ENCODE data around the gene PRMT5.
"Not testable (repeated sequence)": the region's sequence is repeated elsewhere in the genome, so short reads cannot be mapped to it uniquely, and the experiment has no call there.

PRMT5 gene

GRCh38 chr14:22929104-22929960 lies at the start of gene PRMT5:
Gene PRMT5, minus strand, starts transcription at chr14:22929376. Its CDS starts 15 bp downstream, at chr14:22929361.
- peak; percentile 96 for DNase-seq

DNA sequence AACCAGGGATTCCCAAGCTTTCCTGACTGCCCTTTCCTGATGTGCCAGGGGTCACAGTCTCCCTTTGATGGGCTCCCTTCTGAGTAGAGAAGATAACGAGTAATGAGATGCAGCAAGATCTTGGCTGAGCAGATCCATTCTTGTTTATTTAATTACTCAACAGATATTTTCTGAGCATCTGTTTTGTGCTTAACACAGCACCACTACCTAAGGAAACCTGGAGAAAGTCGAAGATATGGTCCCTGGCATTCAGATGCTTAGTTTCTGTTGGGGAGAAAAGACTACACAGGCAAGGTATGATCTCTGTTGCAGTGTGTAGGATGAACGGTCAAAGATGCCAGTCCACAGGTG lies 49.3 kb upstream of the PRMT5 start:
- no peak for DNase-seq

GRCh38 chr14:22977684-22978486 lies 48.7 kb upstream of the PRMT5 start:
- DNase-seq: no peak

GRCh38 chr14:22977434-22977683 lies 48.2 kb upstream of the PRMT5 start:
- no peak for DNase-seq

- no peak for DNase-seq
Observed at GRCh38 chr14:22976620-22977433, 47.7 kb upstream of the PRMT5 start.

- DNase-seq: no peak
Observed at GRCh38 chr14:22974530-22975313, 45.5 kb upstream of the PRMT5 start.

DNA sequence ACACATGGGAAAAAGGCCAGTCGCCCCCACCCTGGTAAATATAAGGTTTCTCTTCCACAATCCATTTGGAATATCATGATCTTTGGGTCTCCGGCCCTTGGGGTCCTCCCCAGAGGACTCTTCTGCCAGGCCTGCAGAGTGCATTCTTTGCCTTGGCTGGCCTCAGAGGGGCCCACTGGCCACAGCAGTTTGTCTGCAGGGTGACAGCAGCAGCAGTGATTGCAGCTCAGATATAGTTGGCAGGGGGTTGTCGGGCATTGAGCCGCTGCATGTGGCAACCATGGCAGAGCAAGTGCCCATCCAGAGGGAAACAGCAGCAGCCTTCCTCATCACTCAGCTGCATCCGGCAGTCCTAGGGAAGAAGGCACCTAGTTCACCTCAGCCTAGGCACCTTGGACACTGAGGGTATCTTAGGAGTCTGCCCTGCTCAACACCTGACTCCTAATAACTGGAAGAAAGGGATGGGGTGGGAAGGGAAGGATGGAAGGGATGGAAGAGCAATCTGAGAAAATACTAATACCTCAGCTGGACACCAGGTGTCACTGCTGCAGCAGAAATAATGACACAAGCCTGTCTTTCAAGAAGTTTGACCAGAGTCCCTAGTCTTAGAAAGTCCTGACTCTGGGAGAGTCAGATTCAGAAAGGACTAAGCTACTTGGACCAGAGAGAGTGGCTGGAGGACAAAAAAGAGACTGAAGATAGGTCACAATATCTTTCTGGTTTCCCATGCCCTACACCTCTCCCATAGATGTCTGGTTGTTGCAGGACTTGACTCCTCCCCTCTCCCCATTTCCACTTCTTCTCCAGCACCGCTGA lies 44.2 kb upstream of the PRMT5 start:
- peak; percentile 40 for DNase-seq

- no peak for DNase-seq
Observed at GRCh38 chr14:22972313-22972930, 43.2 kb upstream of the PRMT5 start.

DNA sequence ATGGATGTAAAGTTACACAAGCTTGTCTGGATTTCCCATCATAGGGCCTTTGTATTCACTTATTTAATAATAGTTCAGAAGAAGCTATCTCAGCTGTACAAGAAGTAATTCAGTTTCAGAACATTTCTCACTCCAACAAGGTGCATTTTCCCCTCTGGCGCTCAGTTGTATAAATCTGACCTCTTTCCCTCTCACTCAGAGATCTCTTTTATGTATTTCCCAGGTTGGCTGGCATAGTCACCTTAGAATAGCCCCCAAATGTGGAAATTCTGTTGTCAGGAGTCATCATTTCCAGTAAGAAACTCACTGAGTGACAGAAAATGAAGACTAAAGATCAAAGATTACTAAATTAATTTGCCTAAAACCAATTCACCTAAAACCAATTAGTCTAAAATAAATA lies 42.0 kb upstream of the PRMT5 start:
- DNase-seq: no peak

- DNase-seq: no peak
Observed at GRCh38 chr14:22966783-22967269, 37.6 kb upstream of the PRMT5 start.

- DNase-seq: not testable (repeated sequence)
Observed at GRCh38 chr14:22965916-22966782, 37.0 kb upstream of the PRMT5 start.

GRCh38 chr14:22962061-22962676 lies 33.0 kb upstream of the PRMT5 start:
- DNase-seq: no peak

GRCh38 chr14:22955702-22956569 lies 26.8 kb upstream of the PRMT5 start:
- DNase-seq: no peak

- no peak for DNase-seq
Observed at GRCh38 chr14:22952418-22952817, 23.2 kb upstream of the PRMT5 start.

GRCh38 chr14:22951795-22952194 lies 22.6 kb upstream of the PRMT5 start:
- DNase-seq: not testable (repeated sequence)

- no peak for DNase-seq
Observed at GRCh38 chr14:22945642-22946041, 16.5 kb upstream of the PRMT5 start.

DNA sequence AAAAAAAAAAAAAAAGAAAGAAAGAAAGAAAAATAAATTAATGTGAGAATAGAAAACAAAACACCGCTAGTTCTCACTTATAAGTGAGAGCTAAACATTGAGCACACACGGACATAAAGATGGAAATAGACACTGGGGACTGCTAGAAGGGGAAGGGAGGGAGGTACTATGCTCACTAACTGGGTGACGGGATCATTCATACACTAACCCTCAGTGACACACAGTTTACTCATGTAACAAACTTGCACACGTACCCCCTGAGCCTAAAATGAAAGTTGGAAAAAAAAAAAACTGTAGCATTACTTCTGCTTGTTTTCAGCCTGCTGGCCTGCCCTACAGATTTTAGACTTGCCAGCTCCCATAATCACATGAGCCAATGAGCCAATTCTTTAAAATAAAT lies 10.5 kb upstream of the PRMT5 start:
- DNase-seq: no peak

GRCh38 chr14:22935156-22935555 lies 6.0 kb upstream of the PRMT5 start:
- no peak for DNase-seq

- DNase-seq: no peak
Observed at GRCh38 chr14:22932146-22932545, 3.0 kb upstream of the PRMT5 start.

Measured in activated T-cell treated with anti-CD3 and anti-CD28 coated beads, Interleukin-2, amount 50 U/mL, for 1 hour (primary cell).